ENCODE results near the gene CCNH.

DNA sequence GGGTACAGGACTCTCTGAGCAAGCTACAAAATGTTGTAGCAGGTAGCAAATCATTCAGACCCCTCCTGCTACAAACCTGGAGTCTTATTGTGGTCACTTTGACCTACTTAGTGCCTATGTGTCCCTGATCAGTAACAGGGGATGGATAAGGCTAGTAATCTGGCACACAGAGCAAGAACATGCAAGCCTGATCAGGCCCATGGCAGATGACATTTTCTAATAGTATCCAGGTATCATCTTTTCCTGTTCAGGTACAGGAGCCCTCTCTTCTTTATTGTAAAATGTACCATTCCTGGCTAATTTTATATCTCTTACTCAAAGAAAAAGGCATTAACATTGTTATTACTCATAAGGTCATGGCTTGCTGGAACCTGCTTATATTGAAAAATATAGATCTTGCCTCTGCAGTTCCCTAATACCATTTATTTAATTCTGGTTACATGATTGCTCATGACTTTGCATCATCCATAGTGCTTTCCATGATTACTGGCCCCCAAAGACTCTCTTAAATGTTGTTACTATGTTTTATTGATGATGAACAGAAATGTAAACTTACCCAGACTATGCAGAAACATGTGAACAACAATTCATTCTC is 18.2 kb upstream of the CCNH start:
- TF ChIP-seq YY1 (IDR thresholded peaks at IDR 0.05; ENCODE audit: insufficient read depth, insufficient read length) (no peak), ZNF274 (IDR thresholded peaks at IDR 0.05; ENCODE audit: low read depth, low read length) (no peak), SUZ12 (IDR thresholded peaks at IDR 0.05; ENCODE audit: extremely low read depth, insufficient read depth, insufficient read length) (no peak)

All from NT2/D1 (cell line).